Right atrium auricular region (tissue), 2 donors: ENCODE data around the gene VILL. TPM values are rescaled to one million over a fixed set of nuclear protein-coding genes. Genes with fewer than 3 reads are reported as not detected.

Experiments
- DNase-seq: peaks from one replicate; pipeline ENCODE4 v3.0.0-alpha.2; 2019; ENCODE audit warnings: low spot score
- H3K27ac ChIP-seq, 2 donors: fragments of 200-600 bp; sonication (generic); 1 replicate in 1 of 2; 2 replicates in 1 of 2; pipeline ENCODE4 v1.5.1; 2016 to 2019
- H3K27me3 ChIP-seq, 2 donors: fragments of 200-600 bp; sonication (generic); one replicate each; pipeline versions ENCODE4 v1.5.1 to v1.6.0; 2017 to 2019
- H3K36me3 ChIP-seq: fragments of 200-600 bp; sonication (generic); one replicate; pipeline ENCODE4 v1.5.1; 2016
- H3K4me1 ChIP-seq, 2 donors: fragments of 200-600 bp; sonication (generic); one replicate each; pipeline versions ENCODE4 v1.5.1 to v1.6.0; 2017 to 2019
- H3K4me3 ChIP-seq, 2 donors: fragments of 200-600 bp; sonication (generic); 1 replicate in 1 of 2; 2 replicates in 1 of 2; pipeline ENCODE4 v1.5.1; 2017 to 2019; ENCODE audit warnings: mild to moderate bottlenecking in 1 of 2, moderate library complexity in 1 of 2
- H3K9me3 ChIP-seq, 2 donors: fragments of 200-600 bp; sonication (generic); one replicate each; pipeline ENCODE4 v1.5.1; 2019
- CTCF ChIP-seq, 2 donors: fragments of 200-600 bp; sonication (generic); IDR thresholded peaks; one replicate each; pipeline ENCODE4 v1.5.1; 2019; ENCODE audit warnings: antibody characterized with exemption in 2 of 2
- total RNA-seq, 2 donors: library from RNA; depleted of rRNA; stranded (reverse); fragments of >200 nt; gene quantifications; one replicate each; pipeline ENCODE4 v1.1.0, GENCODE V29; 2016

Gene VILL
- total RNA-seq, 2 donors from 2014 or later: 4.2 to 12.2 TPM

- no peak for TF ChIP-seq CTCF (IDR thresholded peaks at IDR 0.05)
- H3K4me3 ChIP-seq: no peak overlapping the region
- H3K4me1 ChIP-seq: peaks cover 0 to 18% of the 10 kb centered on the region in 2 donors
- no peaks in the 10 kb centered on the region for H3K9me3 ChIP-seq
- H3K27me3 ChIP-seq: no peaks in the 10 kb centered on the region
- no peak for DNase-seq
- no peaks in the 10 kb centered on the region for H3K36me3 ChIP-seq
- H3K27ac ChIP-seq: no peak overlapping the region
Observed at GRCh38 chr3:38036906-38037305, 46.3 kb downstream of the VILL start.

GRCh38 chr3:38038447-38038911 lies 47.9 kb downstream of the VILL start:
- H3K4me3 ChIP-seq: no peak overlapping the region
- peaks cover 0 to 18% of the 10 kb centered on the region in 2 donors for H3K4me1 ChIP-seq
- TF ChIP-seq CTCF (IDR thresholded peaks at IDR 0.05): no peak
- H3K9me3 ChIP-seq: no peaks in the 10 kb centered on the region
- H3K27ac ChIP-seq: no peak overlapping the region
- H3K36me3 ChIP-seq: no peaks in the 10 kb centered on the region
- DNase-seq: no peak
- H3K27me3 ChIP-seq: no peaks in the 10 kb centered on the region

- DNase-seq: peak; percentile 76
- Histone ChIP-seq H3K4me3 (peak within 1 kb of the TSS; percentile 33 to 59), H3K27ac (no peak within 1 kb of the TSS), H3K4me1 (peaks cover 0 to 18% of the 10 kb centered on the region in 2 donors), H3K9me3 (no peaks in the 10 kb centered on the region), H3K36me3 (no peaks in the 10 kb centered on the region), H3K27me3 (no peaks in the 10 kb centered on the region)
- no peak for TF ChIP-seq CTCF (IDR thresholded peaks at IDR 0.05)
Observed at GRCh38 chr3:38039101-38039898, 48.7 kb downstream of the VILL start, which contains the start of gene DLEC1. Gene DLEC1 (plus strand): TSS chr3:38039208. CDS start chr3:38039226, 18 bp downstream.

GRCh38 chr3:38039899-38040261 lies 49.3 kb downstream of the VILL start:
- peak in 1 of 2 donors; percentile 53 for TF ChIP-seq CTCF (IDR thresholded peaks at IDR 0.05)
- DNase-seq: peak; percentile 89
- Histone ChIP-seq H3K27ac (no peak overlapping the region), H3K4me3 (peak overlapping the region in 1 of 2 donors; percentile 59), H3K27me3 (no peaks in the 10 kb centered on the region), H3K4me1 (peaks cover 0 to 18% of the 10 kb centered on the region in 2 donors), H3K36me3 (no peaks in the 10 kb centered on the region), H3K9me3 (no peaks in the 10 kb centered on the region)

- H3K27me3 ChIP-seq: no peaks in the 10 kb centered on the region
- no peaks in the 10 kb centered on the region for H3K36me3 ChIP-seq
- no peak for DNase-seq
- no peaks in the 10 kb centered on the region for H3K9me3 ChIP-seq
- no peak overlapping the region for H3K27ac ChIP-seq
- TF ChIP-seq CTCF (IDR thresholded peaks at IDR 0.05): no peak
- peaks cover 0 to 18% of the 10 kb centered on the region in 2 donors for H3K4me1 ChIP-seq
- no peak overlapping the region for H3K4me3 ChIP-seq
Observed at GRCh38 chr3:38040401-38040800, 49.8 kb downstream of the VILL start.
